ENCODE data around the gene GPBP1L1.

GRCh38 chr1:45723248-45723930 lies 37.1 kb upstream of the GPBP1L1 start:
- no peak for TF ChIP-seq SIN3A (IDR thresholded peaks at IDR 0.05; ENCODE audit: borderline replicate concordance, low read depth, low read length)
- TF ChIP-seq CTCF (IDR thresholded peaks at IDR 0.05) = no peak
- no peak for TF ChIP-seq SMC3 (IDR thresholded peaks at IDR 0.05; ENCODE audit: low read depth, low read length)
- no peak for TF ChIP-seq TEAD4 (IDR thresholded peaks at IDR 0.05; ENCODE audit: borderline replicate concordance, insufficient read depth)
- no peak for TF ChIP-seq JUND (IDR thresholded peaks at IDR 0.05)
- no peak for TF ChIP-seq GATA2 (CRISPR knock-in tag; IDR thresholded peaks at IDR 0.05)
- no peak for TF ChIP-seq IRF3 (IDR thresholded peaks at IDR 0.05; ENCODE audit: low read depth, low read length)
- TF ChIP-seq YY1 (IDR thresholded peaks at IDR 0.05; ENCODE audit: low read depth) = no peak
- TF ChIP-seq POLR2AphosphoS5 (IDR thresholded peaks at IDR 0.05; ENCODE audit: low read depth, low read length) = no peak
